ENCODE data around the gene SMARCAL1.
"Not testable (repeated sequence)": the region's sequence is repeated elsewhere in the genome, so short reads cannot be mapped to it uniquely, and the experiment has no call there.

The SMARCAL1 gene

DNA sequence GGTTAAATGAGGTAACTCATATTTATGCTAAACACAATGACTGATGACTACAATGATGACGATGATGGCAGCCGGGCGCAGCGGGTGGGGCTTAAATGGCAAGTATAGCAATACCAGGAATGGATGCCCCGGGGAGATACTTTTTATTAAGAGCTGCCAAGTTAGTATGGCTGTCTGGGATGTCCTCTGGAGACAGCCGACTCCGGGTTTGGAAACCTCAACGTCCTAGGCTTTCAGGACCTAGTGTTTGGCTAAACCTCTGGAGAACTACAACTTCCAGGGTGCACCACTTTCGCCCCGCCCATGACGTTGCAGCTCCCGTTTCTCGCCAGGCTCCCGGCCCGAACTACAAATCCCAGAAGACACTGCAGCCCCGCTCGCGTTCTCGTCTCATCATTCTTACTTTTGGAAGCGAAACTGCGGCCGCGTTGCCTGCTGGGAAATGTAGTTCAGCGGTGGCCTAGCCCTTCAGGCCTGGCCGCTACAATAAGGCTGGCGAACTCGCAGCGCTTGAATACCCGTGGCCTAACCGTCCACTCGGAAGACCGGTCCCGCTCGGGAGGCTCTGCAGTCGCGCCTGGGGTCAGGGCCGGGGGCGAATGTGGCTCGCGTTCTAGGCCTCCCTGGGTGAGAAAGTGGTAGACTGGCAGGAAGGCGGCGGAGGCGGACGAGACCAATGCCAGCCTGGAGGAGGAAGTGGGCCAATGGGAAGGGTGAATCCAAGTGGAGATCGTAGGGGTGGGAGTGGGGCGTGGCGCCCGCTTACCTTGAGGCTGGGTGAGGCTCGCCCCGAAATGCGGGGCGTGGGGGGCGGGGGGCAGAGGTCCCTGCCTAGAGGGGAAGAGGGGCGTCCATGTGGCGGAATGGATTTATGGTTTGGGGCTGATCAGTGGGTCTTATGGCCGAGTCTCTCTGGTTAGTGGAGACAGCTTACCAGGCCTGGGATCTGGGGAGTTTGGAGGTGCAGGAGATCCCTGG lies at the start of gene SMARCAL1:
Gene SMARCAL1 (plus strand): TSS at position 463 of the 978 bp plus-strand sequence. CDS start 2,221 bp downstream, outside the sequence.
- peak; percentile 99 for DNase-seq (ENCODE audit: low read depth, low spot score)

DNA sequence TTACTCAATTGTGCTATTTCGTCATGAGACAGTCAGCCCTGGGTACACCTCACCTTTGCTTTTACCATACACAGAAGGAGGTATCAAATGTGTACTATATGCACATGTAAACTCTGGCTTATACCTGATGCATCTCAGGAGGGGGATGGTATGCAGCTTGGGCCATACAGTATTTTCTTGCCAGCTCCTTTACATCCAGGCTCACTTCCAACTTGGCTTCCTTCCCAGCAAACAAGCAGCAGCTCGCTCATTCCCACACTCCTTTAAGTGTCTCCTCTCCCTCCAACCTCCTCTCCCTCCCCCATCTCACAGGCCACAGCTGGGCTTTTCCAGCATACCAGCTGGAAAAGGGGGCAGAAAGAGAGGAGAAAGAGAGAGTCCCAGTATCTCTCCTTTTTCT lies 49.6 kb upstream of the SMARCAL1 start:
- no peak for DNase-seq (ENCODE audit: low read depth, low spot score)

DNA sequence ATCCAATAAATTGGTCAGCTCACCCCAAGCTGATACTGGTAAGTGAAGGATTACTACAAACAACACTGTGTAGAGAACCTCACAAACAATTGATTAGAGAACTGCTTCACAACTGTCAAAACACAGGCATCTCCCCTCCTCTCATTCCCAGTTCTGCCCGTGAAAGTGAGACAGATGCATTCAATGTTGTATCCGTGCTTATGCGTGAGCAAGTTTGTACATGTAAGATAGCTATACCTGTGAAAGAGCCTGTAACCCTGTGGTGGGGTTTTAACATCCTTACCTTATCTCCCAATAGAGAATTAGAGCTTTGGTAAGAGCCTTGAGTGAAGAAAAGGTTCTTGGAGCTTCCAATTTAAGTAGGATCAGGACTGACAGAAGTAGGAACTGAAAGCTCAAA lies 49.1 kb upstream of the SMARCAL1 start:
- DNase-seq (ENCODE audit: low read depth, low spot score) = no peak

DNA sequence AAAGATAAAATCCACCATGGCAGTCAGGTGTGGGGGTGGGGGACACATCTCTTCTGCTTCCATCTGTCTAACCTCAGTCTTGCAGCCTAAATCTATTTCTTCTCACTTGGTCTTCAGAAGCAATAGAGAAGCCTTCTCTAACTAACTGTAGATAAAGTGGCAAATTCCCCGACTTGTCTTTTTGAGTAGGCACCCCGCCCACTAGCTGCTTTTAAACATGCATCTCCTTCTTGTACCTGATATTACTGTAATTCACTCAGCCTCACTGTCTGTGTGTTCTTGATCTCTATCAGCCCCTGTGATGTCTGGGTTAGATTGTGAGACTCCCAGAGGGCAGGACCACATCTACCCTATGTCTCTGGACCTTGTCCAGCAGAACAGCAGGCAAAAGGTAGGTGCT lies 46.8 kb upstream of the SMARCAL1 start:
- DNase-seq (ENCODE audit: low read depth, low spot score) = no peak

DNA sequence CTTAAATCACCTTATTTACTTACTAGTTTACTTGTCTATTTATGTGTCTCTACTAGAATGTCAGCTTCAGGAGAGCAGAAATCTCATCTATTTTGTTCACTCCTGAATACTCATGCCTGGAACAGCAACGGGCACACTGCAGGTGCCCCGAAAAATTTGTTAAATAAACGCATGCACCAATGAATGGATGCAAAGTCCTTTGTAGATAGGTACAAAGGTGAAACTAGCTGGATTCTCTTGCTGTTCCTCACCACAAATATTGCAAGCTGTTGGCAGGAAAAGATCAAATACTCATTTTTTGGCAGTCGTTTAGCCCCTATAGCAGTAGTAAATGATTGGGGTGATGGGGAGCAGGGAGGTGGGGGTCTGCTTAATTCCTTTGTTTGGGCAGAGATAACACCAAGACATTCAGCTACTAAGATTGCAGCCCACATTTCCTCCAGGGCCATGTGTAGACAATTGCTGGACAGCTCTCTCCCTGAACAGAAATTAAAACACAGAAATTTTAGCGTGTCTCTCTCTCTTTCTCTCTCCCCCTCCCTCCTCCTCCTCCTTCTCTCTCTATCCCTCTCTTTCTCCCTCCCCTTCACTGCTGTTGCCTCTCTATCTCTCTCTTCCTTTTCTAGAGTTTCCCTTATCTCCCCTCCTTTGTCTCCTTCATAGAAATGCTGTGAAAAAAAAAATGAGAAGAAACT lies 45.4 kb upstream of the SMARCAL1 start:
- no peak for DNase-seq (ENCODE audit: low read depth, low spot score)

DNA sequence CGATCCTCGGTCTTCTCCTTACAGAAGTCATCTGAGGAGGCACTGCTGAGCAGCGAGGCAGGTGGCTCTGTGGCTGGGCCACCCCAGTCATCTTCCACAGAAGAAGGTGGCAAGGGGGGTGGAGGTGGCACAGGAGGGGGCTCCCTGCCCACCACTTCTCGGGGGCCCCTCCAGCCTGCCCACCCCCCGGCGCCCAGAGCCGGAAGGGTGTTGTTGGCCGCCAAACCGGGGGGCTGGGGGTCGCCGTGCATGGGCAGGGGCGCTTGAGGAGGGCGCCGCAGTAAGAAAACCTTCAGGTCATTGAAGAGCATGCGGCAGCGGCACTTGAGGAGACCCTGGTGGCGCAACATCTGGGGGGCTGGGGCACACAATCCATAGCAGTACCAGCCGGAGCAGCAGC lies 42.5 kb upstream of the SMARCAL1 start:
- DNase-seq (ENCODE audit: low read depth, low spot score) = no peak

DNA sequence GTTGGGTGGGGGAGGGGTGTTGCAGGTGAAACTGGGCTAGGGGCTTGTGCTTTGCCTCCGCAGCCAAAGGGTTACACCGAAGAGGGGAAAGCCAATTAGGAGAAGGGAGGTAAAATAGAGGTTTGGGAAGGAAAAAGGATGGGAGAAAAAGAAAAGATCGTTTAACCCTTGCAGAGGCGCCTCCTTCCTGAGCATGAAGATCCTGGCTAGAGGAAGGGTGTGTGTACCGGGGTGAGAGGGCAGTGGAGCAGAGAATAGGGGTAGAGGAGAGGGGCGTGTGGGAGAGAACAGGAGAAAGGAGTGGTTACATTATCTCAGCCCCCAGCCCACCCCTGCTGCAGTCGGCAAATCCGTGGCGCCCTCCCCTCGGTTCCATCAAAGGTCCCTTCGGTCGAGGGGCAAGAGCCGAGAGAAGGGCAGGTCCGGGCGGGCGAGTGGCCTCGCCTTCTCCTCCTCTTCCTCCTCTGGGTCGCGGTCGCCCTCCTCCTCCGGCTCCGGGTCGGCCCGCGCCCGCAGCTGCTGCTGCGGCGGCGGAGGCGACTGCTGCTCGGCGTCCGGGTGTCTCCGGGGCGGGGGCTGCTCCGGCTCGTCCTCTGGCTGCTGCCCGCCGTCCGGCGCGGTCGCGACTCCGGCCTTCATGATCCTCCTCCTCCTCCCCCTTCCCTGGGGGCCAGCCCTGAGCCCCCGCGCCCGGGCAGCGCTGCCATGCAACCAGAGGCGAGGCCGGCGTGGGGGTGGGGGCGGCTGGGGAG lies 41.1 kb upstream of the SMARCAL1 start:
- DNase-seq (ENCODE audit: low read depth, low spot score) = peak; percentile 30

DNA sequence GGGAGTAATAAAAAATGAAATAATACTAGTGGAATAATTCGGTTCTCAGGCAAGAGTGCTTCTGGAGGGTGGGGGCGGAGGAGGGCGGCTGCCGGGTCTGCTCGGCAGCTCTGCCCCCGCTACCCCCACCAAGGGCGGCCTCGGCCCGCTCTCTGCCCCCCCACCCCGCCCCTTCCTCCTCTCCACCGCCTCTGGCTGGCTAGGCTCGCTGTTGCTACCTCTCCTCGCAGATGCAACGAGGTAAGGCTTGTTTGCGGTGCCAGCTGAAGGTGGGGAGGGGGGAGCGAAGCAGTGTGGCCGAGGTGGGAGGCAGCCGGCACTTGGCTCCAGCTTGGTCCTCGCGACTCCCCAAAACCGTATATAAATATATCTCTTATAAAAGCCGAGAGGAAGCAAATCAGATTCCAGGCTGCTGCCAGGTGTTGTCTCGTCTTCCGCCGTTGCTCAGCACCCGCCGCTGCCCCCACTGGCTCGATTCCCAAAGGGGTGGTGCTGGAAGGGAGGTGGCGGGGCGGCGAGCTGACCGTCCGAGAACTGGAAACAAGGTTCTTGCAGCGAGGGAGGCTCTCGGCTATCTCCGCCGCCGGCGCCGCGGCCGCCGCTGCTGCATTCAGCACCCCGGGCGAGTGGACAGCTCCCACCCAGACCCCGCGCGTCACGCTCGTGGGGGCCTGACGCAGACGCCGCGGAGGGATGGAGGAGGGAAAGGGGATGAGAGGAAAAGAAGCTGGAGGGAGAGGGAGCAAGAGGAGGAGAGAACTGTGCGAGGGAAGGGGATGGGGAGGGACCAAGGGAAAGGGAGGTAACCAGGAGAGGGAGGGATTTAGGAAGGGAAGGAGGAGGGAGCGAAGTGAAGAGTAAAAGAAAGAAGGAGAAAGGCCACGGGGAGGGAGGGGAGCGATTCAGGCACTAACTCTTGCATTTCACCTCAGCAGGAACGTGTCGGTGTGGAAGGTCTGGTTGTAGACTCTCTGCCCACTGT lies 40.3 kb upstream of the SMARCAL1 start, which contains the start of gene MARCHF4:
Gene MARCHF4 (minus strand): TSS at position 763 of the 982 bp plus-strand sequence. CDS start 2,223 bp downstream, outside the sequence.
- peak; percentile 88 for DNase-seq (ENCODE audit: low read depth, low spot score)

DNA sequence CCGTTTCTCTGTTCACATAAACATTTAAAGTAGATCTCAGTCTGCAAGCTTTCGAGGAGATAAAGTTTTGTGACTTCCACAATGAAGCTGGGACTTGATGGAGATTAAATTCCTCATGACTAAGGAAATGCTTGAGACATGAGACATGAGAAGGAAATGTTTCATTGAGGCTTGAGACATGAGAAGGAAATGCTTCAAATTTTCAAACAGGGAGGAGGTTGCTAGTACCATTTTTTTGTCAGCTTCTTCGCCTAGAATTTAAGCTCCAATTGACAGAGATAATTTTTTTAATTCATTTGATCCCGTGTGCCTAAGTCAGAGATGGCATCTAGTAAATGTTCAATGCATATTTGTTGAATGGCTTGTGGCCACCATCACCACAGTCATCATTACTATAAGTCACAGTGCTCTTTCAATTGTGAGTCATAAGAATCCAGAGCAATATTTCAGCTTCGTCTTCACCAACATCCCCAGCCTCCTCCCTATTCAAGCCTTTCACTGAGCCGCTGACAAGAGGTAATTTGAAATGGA lies 39.5 kb upstream of the SMARCAL1 start:
- no peak for DNase-seq (ENCODE audit: low read depth, low spot score)

DNA sequence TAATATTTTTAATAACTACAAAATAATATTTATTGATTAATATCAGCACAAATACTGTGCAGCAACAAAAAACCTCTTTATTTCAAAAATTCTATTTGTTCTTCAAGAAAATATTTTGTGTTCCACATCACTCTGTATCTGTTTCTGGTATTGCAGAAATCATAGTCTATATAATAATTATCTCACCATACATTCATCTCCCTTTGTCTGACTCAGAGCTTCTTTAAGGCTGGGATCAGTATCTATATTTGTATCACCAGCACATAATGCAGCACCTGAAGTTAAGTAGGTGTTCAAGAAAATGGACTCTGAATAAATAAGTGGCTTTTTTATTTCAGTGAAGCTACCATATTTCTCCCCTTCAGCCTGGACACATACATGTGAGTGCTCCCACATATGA lies 38.4 kb upstream of the SMARCAL1 start:
- no peak for DNase-seq (ENCODE audit: low read depth, low spot score)

DNA sequence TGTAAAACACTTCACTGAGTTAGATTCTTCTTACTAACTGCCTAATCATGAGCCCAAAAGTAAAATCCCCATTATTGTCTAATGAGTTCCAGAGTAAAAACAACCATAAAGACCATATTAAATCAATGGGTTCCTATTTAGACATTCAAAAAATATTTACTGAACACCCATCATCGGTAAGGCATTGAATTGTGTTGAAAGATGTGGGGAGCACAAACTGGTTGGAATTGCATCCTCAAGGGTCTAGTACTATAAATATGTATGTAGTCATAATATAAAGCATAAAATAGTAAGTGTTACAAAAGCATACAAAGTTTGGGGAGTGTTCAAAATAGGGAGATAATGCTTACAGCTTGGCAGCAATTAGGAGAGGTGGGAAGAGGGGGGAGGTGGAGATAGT lies 37.0 kb upstream of the SMARCAL1 start:
- no peak for DNase-seq (ENCODE audit: low read depth, low spot score)

DNA sequence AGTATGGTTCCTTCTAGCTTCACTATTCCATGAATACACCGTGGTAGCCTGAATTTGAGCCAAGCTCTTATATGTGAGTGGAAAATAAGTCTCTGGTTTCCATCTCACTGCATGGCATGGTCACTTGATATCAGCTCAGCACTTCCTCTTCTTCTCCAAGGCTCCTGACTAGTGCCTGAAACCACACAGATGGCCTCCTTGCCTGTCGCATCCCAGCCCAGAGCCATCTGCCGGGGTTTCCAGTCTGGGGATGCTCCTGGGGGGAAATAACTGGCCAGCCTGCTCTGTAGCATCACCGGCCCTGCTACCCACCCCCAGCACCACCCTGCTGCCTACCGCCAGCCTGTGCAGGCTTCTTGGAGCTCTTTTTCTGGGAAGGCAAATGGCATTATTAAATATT lies 32.3 kb upstream of the SMARCAL1 start:
- DNase-seq (ENCODE audit: low read depth, low spot score) = no peak

DNA sequence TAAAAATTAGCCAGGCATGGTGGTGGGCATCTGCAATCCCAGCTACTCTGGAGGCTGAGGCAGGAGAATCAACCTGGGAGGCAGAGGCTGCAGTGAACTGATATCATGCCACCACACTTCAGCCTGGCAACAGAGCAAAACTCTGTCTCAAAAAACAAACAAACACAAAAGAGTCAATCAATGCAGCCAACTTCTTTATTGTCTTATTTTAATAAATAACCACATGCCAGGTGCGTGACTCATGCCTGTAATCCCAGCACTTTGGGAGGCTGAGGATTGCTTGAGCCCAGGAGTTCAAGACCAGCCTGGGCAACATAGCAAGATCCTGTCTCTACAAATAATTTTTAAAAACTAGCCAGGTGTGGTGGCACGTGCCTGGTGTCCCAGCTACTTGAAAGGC lies 27.9 kb upstream of the SMARCAL1 start:
- not testable (repeated sequence) for DNase-seq (ENCODE audit: low read depth, low spot score)

DNA sequence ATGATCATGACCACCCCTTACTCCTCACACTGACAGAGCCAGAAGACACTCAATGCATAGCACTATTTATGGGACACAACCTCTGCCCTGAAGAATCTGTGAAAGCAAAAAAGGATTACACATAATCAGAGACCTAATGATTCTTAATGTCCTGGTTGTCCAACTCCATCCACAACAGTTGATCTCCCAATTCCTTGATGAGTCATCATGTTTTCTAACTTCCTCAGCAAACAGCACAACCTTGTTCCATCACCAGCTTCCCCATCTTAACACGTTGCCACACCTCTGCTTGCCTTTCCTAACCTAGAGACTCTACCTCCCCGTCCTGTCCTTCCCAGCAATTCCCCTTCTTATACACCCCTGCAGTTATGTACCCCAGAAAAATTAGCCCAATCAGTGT lies 26.8 kb upstream of the SMARCAL1 start:
- no peak for DNase-seq (ENCODE audit: low read depth, low spot score)

DNA sequence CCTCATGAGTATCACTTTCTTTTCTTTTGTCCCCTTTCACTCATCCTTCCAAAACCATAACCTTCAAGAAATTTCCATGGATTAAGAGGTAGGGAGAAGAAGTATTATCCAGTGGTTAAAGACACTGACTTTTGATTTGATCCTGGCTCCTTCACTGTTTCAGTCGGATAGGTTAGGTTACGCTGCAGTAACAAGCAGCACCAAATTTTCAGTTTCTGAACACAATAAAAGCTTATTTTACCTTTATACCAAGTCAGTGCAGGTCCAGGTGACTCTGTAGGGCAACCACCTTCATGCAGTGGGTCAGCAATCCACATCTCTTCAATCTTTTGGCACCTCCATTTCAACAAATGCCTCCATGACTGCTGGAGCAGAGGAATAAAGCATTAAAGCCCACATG lies 25.0 kb upstream of the SMARCAL1 start:
- no peak for DNase-seq (ENCODE audit: low read depth, low spot score)

DNA sequence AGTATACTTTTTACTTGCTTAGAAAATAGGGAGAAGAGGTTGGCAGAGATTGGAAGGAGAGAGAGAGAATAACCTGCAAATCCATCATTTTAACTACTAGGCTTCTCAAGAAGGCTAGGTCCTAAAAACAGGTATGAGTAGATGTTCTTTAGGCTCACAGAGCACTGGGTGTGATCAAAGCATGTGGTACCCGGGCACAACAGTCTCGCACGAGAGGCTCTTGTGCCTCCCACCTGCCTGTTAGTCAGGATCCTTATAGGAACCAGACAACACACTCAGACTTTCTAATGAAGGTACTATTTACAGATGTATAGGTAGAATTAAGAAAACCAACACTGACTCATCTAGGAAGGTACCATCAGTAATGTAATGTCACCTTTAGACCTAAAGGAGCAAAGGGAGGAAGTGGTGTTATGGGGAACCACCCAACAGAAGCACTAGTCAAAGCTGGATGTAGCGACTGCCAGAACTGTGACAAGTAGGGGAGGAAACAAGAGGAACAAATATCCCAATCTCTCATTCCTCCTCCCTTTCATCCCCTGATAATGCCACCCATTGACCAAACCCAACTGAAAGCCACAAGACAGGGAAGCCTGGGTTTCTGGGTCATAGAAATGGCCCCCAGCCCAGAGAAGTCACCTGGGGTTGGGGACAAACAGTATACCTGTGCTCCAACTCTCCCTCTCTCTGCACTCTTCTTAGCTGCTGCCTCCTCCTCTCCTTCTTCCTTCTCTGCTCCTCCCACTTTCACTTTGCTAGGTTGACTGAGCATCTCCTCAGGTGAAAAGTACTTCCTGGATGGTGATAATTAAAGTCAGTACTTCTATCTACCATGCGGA lies 24.0 kb upstream of the SMARCAL1 start:
- no peak for DNase-seq (ENCODE audit: low read depth, low spot score)

DNA sequence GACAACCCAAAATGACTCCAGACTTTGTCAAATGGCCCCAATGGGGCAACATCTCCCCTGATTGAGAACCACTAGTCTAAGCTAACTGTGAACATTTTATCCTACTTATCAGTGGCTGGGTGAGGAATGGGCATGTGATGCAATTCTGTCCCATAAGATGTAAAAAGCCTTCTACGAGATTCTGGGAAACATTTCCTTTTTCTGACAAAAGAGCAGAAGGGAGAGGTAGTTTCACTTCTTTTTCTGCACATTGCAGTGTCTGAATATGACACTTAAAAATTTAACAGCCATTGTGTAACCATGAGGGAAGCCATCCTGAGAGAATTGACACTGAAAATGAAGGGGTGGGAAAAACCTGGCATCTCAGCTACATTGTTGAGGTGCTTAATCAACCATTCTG lies 22.7 kb upstream of the SMARCAL1 start:
- DNase-seq (ENCODE audit: low read depth, low spot score) = no peak

DNA sequence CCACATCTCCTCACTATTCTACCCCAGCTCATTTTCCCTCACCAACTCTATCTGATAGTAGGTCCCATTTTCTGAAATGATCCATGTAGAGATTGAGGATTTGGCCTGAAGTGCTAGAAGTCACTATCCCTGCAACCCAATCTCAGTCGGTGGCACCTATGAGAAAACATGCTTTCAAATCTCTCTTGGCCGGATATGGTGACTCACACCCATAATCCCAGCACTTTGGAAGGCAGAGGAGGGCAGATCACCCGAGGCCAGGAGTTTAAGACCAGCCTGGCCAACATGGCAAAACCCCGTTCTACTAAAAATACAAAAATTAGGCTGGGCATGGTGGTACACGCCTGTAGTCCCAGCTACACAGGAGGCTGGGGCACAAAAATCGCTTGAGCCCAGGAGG lies 20.9 kb upstream of the SMARCAL1 start:
- DNase-seq (ENCODE audit: low read depth, low spot score) = peak; percentile 11

DNA sequence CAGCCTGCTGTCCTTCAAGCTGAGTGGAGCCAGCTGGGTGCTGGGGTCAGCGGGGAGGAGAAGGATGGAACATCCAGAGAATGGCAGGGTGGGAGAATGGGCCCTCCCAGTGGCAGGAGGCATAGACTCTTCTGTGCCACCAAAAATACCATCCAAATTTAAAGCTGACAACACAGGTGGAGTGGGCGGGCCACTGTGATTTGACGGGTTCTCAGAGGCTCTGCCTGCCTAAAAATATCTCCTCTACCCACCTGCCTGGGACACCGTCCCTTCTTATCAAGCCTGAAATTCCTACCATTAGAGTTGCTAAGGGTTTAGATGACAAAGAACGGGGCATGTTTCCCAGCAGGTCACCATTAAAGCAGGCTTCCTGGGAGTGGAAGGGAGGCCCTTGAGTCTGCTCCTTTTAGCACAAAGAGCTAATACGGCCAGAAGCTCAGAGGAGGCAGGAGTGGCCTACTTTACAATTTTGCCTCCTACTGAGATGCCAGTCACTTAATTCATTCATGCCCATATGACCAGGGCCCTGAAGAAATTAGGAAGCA lies 20.2 kb upstream of the SMARCAL1 start:
- no peak for DNase-seq (ENCODE audit: low read depth, low spot score)

Measured in ELF-1 (cell line).